Loucy (cell line): ENCODE results near the gene ATAD3B.

Experiments
- EZH2phosphoT487 ChIP-seq: fragments of 200-600 bp; IDR thresholded peaks from 2 replicates; pipeline ENCODE4 v1.6.1; 2018; ENCODE audit warnings: antibody characterized with exemption, mild to moderate bottlenecking, moderate library complexity, borderline replicate concordance
- TF ChIP-seq, protein P1 (sequence below): fragments of 200-600 bp; sonication (generic); conservative IDR thresholded peaks from 2 replicates; pipeline ENCODE4 v1.5.1; 2014; ENCODE audit warnings: mild to moderate bottlenecking, antibody characterized with exemption, low read length

DNA sequence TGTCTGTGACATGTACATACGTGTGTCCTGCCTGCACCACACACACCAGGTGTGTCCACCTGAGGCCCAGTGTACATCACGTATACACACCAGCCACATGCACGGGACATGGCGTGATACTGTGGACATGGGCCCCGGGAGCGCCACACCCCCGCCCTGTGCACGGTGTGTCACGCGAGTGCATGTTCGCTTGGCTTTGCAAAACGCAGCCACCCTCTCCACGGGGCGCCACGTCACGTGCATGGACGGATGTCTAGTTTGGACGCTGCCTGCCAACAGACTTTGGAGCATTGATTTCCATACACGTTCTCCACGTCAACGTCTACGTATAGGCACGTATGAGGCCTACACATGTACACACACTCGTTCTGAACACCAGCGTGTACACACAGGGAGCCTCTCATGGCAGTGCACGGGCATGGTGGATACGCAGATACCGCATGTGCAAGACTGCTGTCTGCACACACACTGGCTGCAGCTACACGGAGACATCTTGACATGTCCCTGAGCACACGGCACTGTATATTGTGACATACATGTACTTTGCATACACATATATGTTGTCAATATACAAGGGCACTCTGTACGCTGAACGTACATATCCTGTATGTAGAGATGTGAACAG, 66.2 kb downstream of the ATAD3B start:
- TF ChIP-seq, protein P1, sequence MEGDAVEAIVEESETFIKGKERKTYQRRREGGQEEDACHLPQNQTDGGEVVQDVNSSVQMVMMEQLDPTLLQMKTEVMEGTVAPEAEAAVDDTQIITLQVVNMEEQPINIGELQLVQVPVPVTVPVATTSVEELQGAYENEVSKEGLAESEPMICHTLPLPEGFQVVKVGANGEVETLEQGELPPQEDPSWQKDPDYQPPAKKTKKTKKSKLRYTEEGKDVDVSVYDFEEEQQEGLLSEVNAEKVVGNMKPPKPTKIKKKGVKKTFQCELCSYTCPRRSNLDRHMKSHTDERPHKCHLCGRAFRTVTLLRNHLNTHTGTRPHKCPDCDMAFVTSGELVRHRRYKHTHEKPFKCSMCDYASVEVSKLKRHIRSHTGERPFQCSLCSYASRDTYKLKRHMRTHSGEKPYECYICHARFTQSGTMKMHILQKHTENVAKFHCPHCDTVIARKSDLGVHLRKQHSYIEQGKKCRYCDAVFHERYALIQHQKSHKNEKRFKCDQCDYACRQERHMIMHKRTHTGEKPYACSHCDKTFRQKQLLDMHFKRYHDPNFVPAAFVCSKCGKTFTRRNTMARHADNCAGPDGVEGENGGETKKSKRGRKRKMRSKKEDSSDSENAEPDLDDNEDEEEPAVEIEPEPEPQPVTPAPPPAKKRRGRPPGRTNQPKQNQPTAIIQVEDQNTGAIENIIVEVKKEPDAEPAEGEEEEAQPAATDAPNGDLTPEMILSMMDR, result no peak
- TF ChIP-seq EZH2phosphoT487, result no peak
